OCI-LY7 (cell line): ENCODE data around the gene APBA3. TPM values are rescaled to one million over a fixed set of nuclear protein-coding genes. Genes with fewer than 3 reads are reported as not detected.

Source experiments
- BruUV-seq: library from RNA; stranded (reverse); fragments of 400-500 nt; replicated peaks from 2 replicates; lab custom pipeline; 2021; lab: Mats Ljungman, UMichigan
- CTCF ChIA-PET: fragments of 300-600 bp; sonication (Branson Sonifier 250); formaldehyde crosslinking; loops from one replicate; lab custom pipeline; 2022; ENCODE audit warnings: antibody characterized with exemption; ENCODE audit not compliant: unreplicated experiment; lab: Charles Lee
- POLR2A ChIA-PET: fragments of 300-600 bp; sonication (Branson Sonifier 250); formaldehyde crosslinking; loops from one replicate; lab custom pipeline; 2022; ENCODE audit warnings: antibody characterized with exemption; lab: Charles Lee
- DNase-seq: peaks from one replicate; pipeline ENCODE4 v3.0.0-alpha.2; 2015; ENCODE audit warnings: low spot score
- H2AFZ ChIP-seq: fragments of 200-600 bp; sonication (generic), shearing (Covaris generic); 2 replicates; pipeline ENCODE4 v1.6.1; 2014; ENCODE audit warnings: mild to moderate bottlenecking, antibody characterized with exemption, low read length, moderate library complexity
- H3K27ac ChIP-seq: fragments of 200-600 bp; sonication (generic); 2 replicates; pipeline ENCODE4 v1.5.1; 2014; ENCODE audit warnings: mixed run types, low read depth, mild to moderate bottlenecking, moderate library complexity, low read length, inconsistent platforms; ENCODE audit not compliant: poor library complexity, severe bottlenecking
- H3K36me3 ChIP-seq: fragments of 200-600 bp; sonication (generic); 2 replicates; pipeline ENCODE4 v1.6.1; 2014; ENCODE audit warnings: mild to moderate bottlenecking, antibody characterized with exemption, low read length, moderate library complexity, mixed read lengths; ENCODE audit not compliant: insufficient read depth
- H3K4me1 ChIP-seq: fragments of 200-600 bp; sonication (generic); 2 replicates; pipeline ENCODE4 v1.5.1; 2014; ENCODE audit warnings: mild to moderate bottlenecking, low read length; ENCODE audit not compliant: insufficient read depth, poor library complexity, severe bottlenecking
- H3K4me2 ChIP-seq: fragments of 200-600 bp; sonication (generic); 2 replicates; pipeline ENCODE4 v1.6.1; 2014; ENCODE audit warnings: mild to moderate bottlenecking, low read length
- H3K4me3 ChIP-seq: fragments of 200-600 bp; sonication (generic); 2 replicates; pipeline ENCODE4 v1.5.1; 2014; ENCODE audit warnings: mild to moderate bottlenecking, low read depth, low read length; ENCODE audit not compliant: poor library complexity, severe bottlenecking
- H3K79me2 ChIP-seq: fragments of 200-600 bp; sonication (generic); 2 replicates; pipeline ENCODE4 v1.6.1; 2016; ENCODE audit warnings: low read depth, mild to moderate bottlenecking, low read length, moderate library complexity, mixed read lengths; ENCODE audit not compliant: insufficient read depth
- H3K9me2 ChIP-seq: fragments of 200-600 bp; sonication (generic); 2 replicates; pipeline ENCODE4 v1.6.1; 2016; ENCODE audit warnings: mild to moderate bottlenecking, low read length, mixed read lengths; ENCODE audit not compliant: insufficient read depth
- H3K9me3 ChIP-seq: fragments of 200-600 bp; sonication (generic); 2 replicates; pipeline ENCODE4 v1.6.1; 2014; ENCODE audit warnings: mild to moderate bottlenecking, mixed run types, low read length, mixed read lengths
- H4K20me1 ChIP-seq: fragments of 200-600 bp; sonication (generic); 2 replicates; pipeline ENCODE4 v1.6.1; 2014; ENCODE audit warnings: mild to moderate bottlenecking, antibody characterized with exemption, low read length, moderate library complexity, mixed read lengths; ENCODE audit not compliant: insufficient read depth
- EZH2phosphoT487 ChIP-seq: fragments of 200-600 bp; sonication (generic); IDR thresholded peaks from 2 replicates; pipeline ENCODE4 v1.6.1; 2018; ENCODE audit warnings: low read depth, borderline replicate concordance, mild to moderate bottlenecking, mixed run types, antibody characterized with exemption, low read length, moderate library complexity, mixed read lengths
- intact Hi-C: fragments of 100-400 bp; cut with micrococcal nuclease; formaldehyde crosslinking; loops from one replicate; pipeline ENCODE4 v1.10.0; 2022; ENCODE audit not compliant: unreplicated experiment
- total RNA-seq, 2 experiments: library from RNA; depleted of rRNA in 1 of 2; stranded (reverse); fragments of >200 nt in 1 of 2; shearing (Covaris generic) in 1 of 2; gene quantifications; 2 replicates each; pipeline ENCODE4 v1.2.3, GENCODE V29; 2014 to 2022
- TF ChIP-seq, protein P1 (sequence below): fragments of 200-600 bp; sonication (generic); conservative IDR thresholded peaks from 2 replicates; pipeline ENCODE4 v1.5.1; 2014; ENCODE audit warnings: mild to moderate bottlenecking, antibody characterized with exemption, low read length, moderate library complexity, mixed read lengths

The APBA3 gene
- total RNA-seq, 2 experiments from 2014 or later, result 28.7 to 34.7 TPM

- H3K79me2 ChIP-seq, result no peaks in the 10 kb centered on the region
- no peaks in the 10 kb centered on the region for H3K36me3 ChIP-seq
- no peak overlapping the region for H3K4me2 ChIP-seq
- H3K4me3 ChIP-seq, result no peak overlapping the region
- H4K20me1 ChIP-seq, result no peaks in the 10 kb centered on the region
- POLR2A ChIA-PET, result no interaction called here
- H2AFZ ChIP-seq, result no peak overlapping the region
- H3K27ac ChIP-seq, result no peak overlapping the region
- no peak for TF ChIP-seq EZH2phosphoT487
- TF ChIP-seq, protein P1, sequence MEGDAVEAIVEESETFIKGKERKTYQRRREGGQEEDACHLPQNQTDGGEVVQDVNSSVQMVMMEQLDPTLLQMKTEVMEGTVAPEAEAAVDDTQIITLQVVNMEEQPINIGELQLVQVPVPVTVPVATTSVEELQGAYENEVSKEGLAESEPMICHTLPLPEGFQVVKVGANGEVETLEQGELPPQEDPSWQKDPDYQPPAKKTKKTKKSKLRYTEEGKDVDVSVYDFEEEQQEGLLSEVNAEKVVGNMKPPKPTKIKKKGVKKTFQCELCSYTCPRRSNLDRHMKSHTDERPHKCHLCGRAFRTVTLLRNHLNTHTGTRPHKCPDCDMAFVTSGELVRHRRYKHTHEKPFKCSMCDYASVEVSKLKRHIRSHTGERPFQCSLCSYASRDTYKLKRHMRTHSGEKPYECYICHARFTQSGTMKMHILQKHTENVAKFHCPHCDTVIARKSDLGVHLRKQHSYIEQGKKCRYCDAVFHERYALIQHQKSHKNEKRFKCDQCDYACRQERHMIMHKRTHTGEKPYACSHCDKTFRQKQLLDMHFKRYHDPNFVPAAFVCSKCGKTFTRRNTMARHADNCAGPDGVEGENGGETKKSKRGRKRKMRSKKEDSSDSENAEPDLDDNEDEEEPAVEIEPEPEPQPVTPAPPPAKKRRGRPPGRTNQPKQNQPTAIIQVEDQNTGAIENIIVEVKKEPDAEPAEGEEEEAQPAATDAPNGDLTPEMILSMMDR, result no peak
- CTCF ChIA-PET, result no interaction called here
- no peak for DNase-seq
- BruUV-seq, result no TSS peak
- H3K9me2 ChIP-seq, result no peaks in the 10 kb centered on the region
- H3K4me1 ChIP-seq, result no peaks in the 10 kb centered on the region
- H3K9me3 ChIP-seq, result peaks cover 8% of the 10 kb centered on the region; the same call in 1 of the 2 replicates
- intact Hi-C loops, result loop anchor here (1.0 kb wide), 1 partner anchor 39 kb away; no protein-coding TSS in a partner anchor
These were observed 21.4 kb upstream of the APBA3 start for GRCh38 chr19:3782903-3783302.

- Histone ChIP-seq H2AFZ (no peak overlapping the region), H3K4me2 (no peak overlapping the region), H3K27ac (no peak overlapping the region), H3K9me3 (peaks cover 8% of the 10 kb centered on the region; the same call in 1 of the 2 replicates), H3K4me3 (no peak overlapping the region), H3K4me1 (no peaks in the 10 kb centered on the region), H4K20me1 (no peaks in the 10 kb centered on the region), H3K36me3 (no peaks in the 10 kb centered on the region), H3K79me2 (no peaks in the 10 kb centered on the region), H3K9me2 (no peaks in the 10 kb centered on the region)
- no TSS peak for BruUV-seq
- TF ChIP-seq EZH2phosphoT487, result no peak
- TF ChIP-seq, protein P1, result no peak
- POLR2A ChIA-PET, result interaction anchor here (0.5 kb wide), 1 partner anchor 636 kb away, joined by 3 read pairs; no protein-coding TSS in a partner anchor
- DNase-seq, result no peak
- CTCF ChIA-PET, result no interaction called here
- intact Hi-C loops, result no loop called here
These were observed 20.8 kb upstream of the APBA3 start for GRCh38 chr19:3782330-3782729.

DNA sequence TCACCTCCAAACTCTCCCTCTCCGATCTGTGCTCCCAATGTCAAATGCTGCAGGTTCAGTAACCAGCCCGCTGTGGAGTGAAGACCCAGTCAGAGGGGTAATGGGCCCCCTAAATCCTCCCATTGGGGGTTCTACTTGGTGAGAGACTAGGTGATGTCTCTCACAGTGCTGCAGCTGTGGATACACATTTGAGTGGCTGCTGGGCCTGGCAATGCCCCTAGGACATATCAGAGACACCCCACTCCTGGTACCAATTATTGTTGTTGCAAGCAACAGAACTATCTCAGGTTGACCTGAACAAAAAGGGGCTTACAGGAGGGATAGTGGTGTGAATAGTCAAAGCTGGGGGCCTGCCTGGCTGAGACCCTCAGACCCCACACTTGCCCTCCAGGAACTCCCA, 20.1 kb upstream of the APBA3 start:
- intact Hi-C loops, result no loop called here
- H3K9me3 ChIP-seq, result peaks cover 8% of the 10 kb centered on the region; the same call in 1 of the 2 replicates
- DNase-seq, result no peak
- H3K27ac ChIP-seq, result no peak overlapping the region
- H2AFZ ChIP-seq, result no peak overlapping the region
- no peak overlapping the region for H3K4me3 ChIP-seq
- BruUV-seq, result no TSS peak
- no peaks in the 10 kb centered on the region for H3K36me3 ChIP-seq
- no peaks in the 10 kb centered on the region for H4K20me1 ChIP-seq
- no peak for TF ChIP-seq EZH2phosphoT487
- TF ChIP-seq, protein P1, result no peak
- no peak overlapping the region for H3K4me2 ChIP-seq
- no peaks in the 10 kb centered on the region for H3K4me1 ChIP-seq
- CTCF ChIA-PET, result no interaction called here
- POLR2A ChIA-PET, result no interaction called here
- no peaks in the 10 kb centered on the region for H3K79me2 ChIP-seq
- H3K9me2 ChIP-seq, result no peaks in the 10 kb centered on the region
